Keratinocyte (primary cell): ENCODE results near the gene C4orf51. TPM values are rescaled to one million over a fixed set of nuclear protein-coding genes. Genes with fewer than 3 reads are reported as not detected.

Experiments
- DNase-seq: peaks from one replicate; pipeline ENCODE4 v3.0.0-alpha.2; 2011; ENCODE audit warnings: low read depth, missing footprints, low spot score
- FAIRE-seq: peaks from 2 replicates; lab custom pipeline; 2011; peaks lifted over from hg19 to GRCh38; lab: Jason Lieb, UNC
- H2AFZ ChIP-seq: 2 replicates; pipeline ENCODE4 v1.6.0; 2012; ENCODE audit warnings: low read length, control low read depth, inconsistent platforms; ENCODE audit not compliant: control insufficient read depth
- H3K27ac ChIP-seq: 2 replicates; pipeline ENCODE4 v1.5.1; 2011; ENCODE audit warnings: low read length; ENCODE audit not compliant: control insufficient read depth, insufficient read depth
- H3K27me3 ChIP-seq: 3 replicates; pipeline ENCODE4 v1.6.0; 2011; ENCODE audit warnings: low read length; ENCODE audit not compliant: control insufficient read depth, insufficient read depth; ENCODE audit errors: extremely low read depth
- H3K36me3 ChIP-seq, 2 experiments: 2 replicates in 1 of 2; 3 replicates in 1 of 2; pipeline ENCODE4 v1.5.1; 2011; ENCODE audit warnings: low read length in 2 of 2, mild to moderate bottlenecking in 1 of 2; ENCODE audit not compliant: control insufficient read depth in 2 of 2, insufficient read depth in 2 of 2; ENCODE audit errors: extremely low read depth in 1 of 2
- H3K4me1 ChIP-seq: 3 replicates; pipeline ENCODE4 v1.5.1; 2011; ENCODE audit warnings: low read length; ENCODE audit not compliant: control insufficient read depth, insufficient read depth; ENCODE audit errors: extremely low read depth
- H3K4me2 ChIP-seq: 3 replicates; pipeline ENCODE4 v1.6.0; 2011; ENCODE audit warnings: low read depth, low read length; ENCODE audit not compliant: control insufficient read depth, insufficient read depth; ENCODE audit errors: extremely low read depth
- H3K4me3 ChIP-seq, 3 experiments: fragments of 200-600 bp in 1 of 3; sonication (generic) in 1 of 3; 2 replicates in 2 of 3; 3 replicates in 1 of 3; pipeline ENCODE4 v1.5.1; 2011 to 2016; ENCODE audit warnings: low read length in 3 of 3, mild to moderate bottlenecking in 3 of 3, control low read depth in 2 of 3, inconsistent platforms in 1 of 3, low read depth in 1 of 3, mixed read lengths in 1 of 3, mixed run types in 1 of 3, moderate library complexity in 1 of 3; ENCODE audit not compliant: control insufficient read depth in 2 of 3, insufficient read depth in 2 of 3; ENCODE audit errors: extremely low read depth in 1 of 3
- H3K79me2 ChIP-seq: 2 replicates; pipeline ENCODE4 v1.6.0; 2012; ENCODE audit warnings: low read length; ENCODE audit not compliant: control insufficient read depth, insufficient read depth
- H3K9ac ChIP-seq: 3 replicates; pipeline ENCODE4 v1.6.0; 2011; ENCODE audit warnings: low read length; ENCODE audit not compliant: control insufficient read depth, insufficient read depth; ENCODE audit errors: extremely low read depth
- H3K9me1 ChIP-seq: 3 replicates; pipeline ENCODE4 v1.6.0; 2011; ENCODE audit warnings: low read length; ENCODE audit not compliant: control insufficient read depth, insufficient read depth; ENCODE audit errors: extremely low read depth
- H3K9me3 ChIP-seq: 2 replicates; pipeline ENCODE4 v1.5.1; 2012; ENCODE audit warnings: low read depth, low read length; ENCODE audit not compliant: control insufficient read depth
- H4K20me1 ChIP-seq: 3 replicates; pipeline ENCODE4 v1.6.0; 2011; ENCODE audit warnings: low read length; ENCODE audit not compliant: control insufficient read depth, insufficient read depth; ENCODE audit errors: extremely low read depth
- EZH2 ChIP-seq: IDR thresholded peaks from one replicate; pipeline ENCODE4 v1.6.1; 2012; ENCODE audit warnings: inconsistent platforms, mild to moderate bottlenecking, low read length, moderate library complexity
- dilution Hi-C: fragments of 300-500 bp; cut with MboI; formaldehyde crosslinking; loops from one replicate; pipeline ENCODE4 v1.7.0; 2020; ENCODE audit warnings: low sequenced_read_pairs; ENCODE audit not compliant: extremely low pct_ligation_motif_present
- polyA plus RNA-seq, 5 experiments: library from polyadenylated mRNA; depleted of rRNA in 3 of 5; stranded (reverse) in 3 of 5; stranded (forward) in 1 of 5; unstranded in 1 of 5; fragments of >200 nt; gene quantifications; 1 replicate in 1 of 5; 2 replicates in 3 of 5; 3 replicates in 1 of 5; pipeline versions ENCODE4 v1.2.1 to v1.2.3, GENCODE V29; 2011 to 2012; ENCODE audit warnings: missing spikeins in 2 of 5, low read depth in 1 of 5, low replicate concordance in 1 of 5
- TF ChIP-seq, protein P1 (sequence below), 3 experiments: IDR thresholded peaks in 1 of 3; conservative IDR thresholded peaks in 1 of 3; optimal IDR thresholded peaks in 1 of 3; 2 replicates in 2 of 3; 3 replicates in 1 of 3; pipeline versions ENCODE3 to v1.5.1; 2011; ENCODE audit warnings: low read length in 3 of 3, mild to moderate bottlenecking in 3 of 3, moderate library complexity in 2 of 3, control low read depth in 1 of 3, inconsistent platforms in 1 of 3; ENCODE audit not compliant: insufficient read depth in 2 of 3; ENCODE audit errors: extremely low read depth in 1 of 3

Gene C4orf51
- polyA plus RNA-seq, 1 donor (not counting 4 experiments of a cell fraction or from before 2014, with no cell fraction given) = not detected

DNA sequence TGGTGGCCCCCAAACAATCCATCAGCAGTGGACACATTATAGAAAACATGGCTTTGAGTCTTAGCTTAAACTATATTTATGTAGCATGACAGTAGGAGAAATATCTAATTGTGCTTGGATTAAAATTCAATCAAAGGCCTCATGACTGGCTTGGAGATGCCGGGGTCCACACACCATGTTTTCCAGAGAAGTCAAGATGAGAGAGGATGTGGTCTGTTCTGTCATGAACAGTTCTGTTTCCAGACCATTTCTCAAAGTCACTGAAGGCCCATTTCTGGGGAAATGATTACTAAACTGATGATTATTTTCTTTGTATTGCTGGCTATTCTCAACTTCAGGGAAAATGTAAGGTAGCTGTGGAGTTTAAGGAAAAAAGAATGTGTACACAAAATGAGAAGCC lies 76.3 kb downstream of the C4orf51 start:
- Histone ChIP-seq H2AFZ (no peak overlapping the region), H3K4me3 (no peak overlapping the region), H3K9me3 (no peaks in the 10 kb centered on the region), H3K4me1 (no peaks in the 10 kb centered on the region), H3K36me3 (peaks cover 2 to 8% of the 10 kb centered on the region in 2 experiments), H3K27ac (no peak overlapping the region), H3K79me2 (no peaks in the 10 kb centered on the region), H3K9me1 (no peaks in the 10 kb centered on the region), H3K9ac (no peak overlapping the region), H3K27me3 (no peaks in the 10 kb centered on the region), H3K4me2 (no peak overlapping the region), H4K20me1 (no peaks in the 10 kb centered on the region)
- FAIRE-seq (no peak), DNase-seq (no peak)
- dilution Hi-C loops = no loop called here
- TF ChIP-seq, protein P1, sequence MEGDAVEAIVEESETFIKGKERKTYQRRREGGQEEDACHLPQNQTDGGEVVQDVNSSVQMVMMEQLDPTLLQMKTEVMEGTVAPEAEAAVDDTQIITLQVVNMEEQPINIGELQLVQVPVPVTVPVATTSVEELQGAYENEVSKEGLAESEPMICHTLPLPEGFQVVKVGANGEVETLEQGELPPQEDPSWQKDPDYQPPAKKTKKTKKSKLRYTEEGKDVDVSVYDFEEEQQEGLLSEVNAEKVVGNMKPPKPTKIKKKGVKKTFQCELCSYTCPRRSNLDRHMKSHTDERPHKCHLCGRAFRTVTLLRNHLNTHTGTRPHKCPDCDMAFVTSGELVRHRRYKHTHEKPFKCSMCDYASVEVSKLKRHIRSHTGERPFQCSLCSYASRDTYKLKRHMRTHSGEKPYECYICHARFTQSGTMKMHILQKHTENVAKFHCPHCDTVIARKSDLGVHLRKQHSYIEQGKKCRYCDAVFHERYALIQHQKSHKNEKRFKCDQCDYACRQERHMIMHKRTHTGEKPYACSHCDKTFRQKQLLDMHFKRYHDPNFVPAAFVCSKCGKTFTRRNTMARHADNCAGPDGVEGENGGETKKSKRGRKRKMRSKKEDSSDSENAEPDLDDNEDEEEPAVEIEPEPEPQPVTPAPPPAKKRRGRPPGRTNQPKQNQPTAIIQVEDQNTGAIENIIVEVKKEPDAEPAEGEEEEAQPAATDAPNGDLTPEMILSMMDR (optimal IDR thresholded peaks at IDR 0.05 in 1 of 3, IDR thresholded peaks at IDR 0.05 in 1 of 3, conservative IDR thresholded peaks at IDR 0.05 in 1 of 3; ENCODE audit: extremely low read depth in 1 of 3, insufficient read depth in 2 of 3, low read length in 3 of 3) = no peak
- TF ChIP-seq EZH2 = no peak

DNA sequence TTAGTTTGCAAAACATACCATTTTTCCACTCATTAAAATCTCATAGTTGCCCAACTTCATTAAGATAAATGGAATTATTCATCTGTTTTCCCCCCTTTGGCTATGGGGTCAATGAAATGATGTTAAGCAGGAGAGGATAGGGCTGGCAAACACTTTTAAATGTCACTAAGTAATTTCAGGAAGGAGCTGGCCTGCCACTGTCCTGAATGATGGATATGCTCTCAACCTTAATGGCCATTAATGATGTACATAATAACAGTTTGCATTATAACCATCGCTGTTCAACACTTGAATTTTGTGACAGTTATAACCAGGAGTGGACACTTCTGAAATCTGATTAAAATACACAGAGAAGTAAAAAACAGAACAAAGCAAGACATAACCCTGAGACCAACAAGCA lies 77.2 kb downstream of the C4orf51 start:
- no peaks in the 10 kb centered on the region for H4K20me1 ChIP-seq
- no peaks in the 10 kb centered on the region for H3K4me1 ChIP-seq
- dilution Hi-C loops = no loop called here
- no peaks in the 10 kb centered on the region for H3K79me2 ChIP-seq
- no peaks in the 10 kb centered on the region for H3K9me1 ChIP-seq
- H3K4me3 ChIP-seq = no peak overlapping the region
- peaks cover 2 to 8% of the 10 kb centered on the region in 2 experiments for H3K36me3 ChIP-seq
- TF ChIP-seq, protein P1 (optimal IDR thresholded peaks at IDR 0.05 in 1 of 3, IDR thresholded peaks at IDR 0.05 in 1 of 3, conservative IDR thresholded peaks at IDR 0.05 in 1 of 3; ENCODE audit: extremely low read depth in 1 of 3, insufficient read depth in 2 of 3, low read length in 3 of 3) = no peak
- TF ChIP-seq EZH2 = no peak
- no peak overlapping the region for H3K9ac ChIP-seq
- FAIRE-seq (no peak), DNase-seq (no peak)
- H3K27ac ChIP-seq = no peak overlapping the region
- H3K4me2 ChIP-seq = no peak overlapping the region
- no peak overlapping the region for H2AFZ ChIP-seq
- H3K27me3 ChIP-seq = no peaks in the 10 kb centered on the region
- H3K9me3 ChIP-seq = no peaks in the 10 kb centered on the region
